HepG2 (cell line): Measurements from ENCODE around the gene TK2. TPM values are rescaled to one million over a fixed set of nuclear protein-coding genes. Genes with fewer than 3 reads are reported as not detected.

Source experiments
- ATAC-seq: fragments of 200-7000 bp; cut with Tn5 transposase; 3 replicates; pipeline ENCODE4 v1.9.1; 2020; ENCODE audit warnings: mild to moderate bottlenecking, moderate library complexity
- BruUV-seq: library from RNA; stranded (reverse); fragments of 400-500 nt; replicated peaks from 2 replicates; lab custom pipeline; 2021; lab: Mats Ljungman, UMichigan
- CTCF ChIA-PET: fragments of 300-600 bp; formaldehyde crosslinking; extraction: SDS; loops from one replicate; lab custom pipeline; 2021; ENCODE audit warnings: low total read pairs, inconsistent platforms, low intra/inter-chr PET ratio; lab: Yijun Ruan, JAX
- POLR2A ChIA-PET: fragments of 350-600 bp; sonication (Branson Sonifier 250); formaldehyde crosslinking; loops from one replicate; lab custom pipeline; 2020; ENCODE audit warnings: antibody characterized with exemption, inconsistent platforms; lab: Yijun Ruan, JAX
- DNase-seq: peaks from one replicate; pipeline ENCODE4 v3.0.0-alpha.2; 2015; ENCODE audit warnings: low spot score
- FAIRE-seq: peaks from 3 replicates; lab custom pipeline; 2011; peaks lifted over from hg19 to GRCh38; lab: Jason Lieb, UNC
- H2AFZ ChIP-seq: one replicate; pipeline ENCODE4 v1.6.1; 2011; ENCODE audit warnings: low read length, inconsistent platforms
- H3K27ac ChIP-seq: fragments of 300-600 bp; 3 replicates; pipeline ENCODE4 v1.8.0; 2011; ENCODE audit warnings: mixed run types, mild to moderate bottlenecking, mixed read lengths, low read length, inconsistent platforms; ENCODE audit not compliant: insufficient read depth; ENCODE audit errors: extremely low read length
- H3K27me3 ChIP-seq, 2 experiments: fragments of 200-600 bp in 1 of 2; 2 replicates in 1 of 2; 3 replicates in 1 of 2; pipeline versions ENCODE4 v1.6.0 to v1.8.0; 2011; ENCODE audit warnings: low read length in 2 of 2, mild to moderate bottlenecking in 2 of 2, moderate library complexity in 2 of 2, inconsistent platforms in 1 of 2; ENCODE audit not compliant: insufficient read depth in 2 of 2, control insufficient read depth in 1 of 2
- H3K36me3 ChIP-seq, 2 experiments: fragments of 200-600 bp in 1 of 2; replicated peaks in 1 of 2; 2 replicates in 1 of 2; 3 replicates in 1 of 2; pipeline versions ENCODE4 v1.5.1 to v1.8.0; 2011; ENCODE audit warnings: low read length in 2 of 2, inconsistent platforms in 1 of 2; ENCODE audit not compliant: insufficient read depth in 2 of 2, control insufficient read depth in 1 of 2
- H3K4me1 ChIP-seq: 2 replicates; pipeline ENCODE4 v1.5.1; 2012; ENCODE audit warnings: low read length, inconsistent platforms; ENCODE audit not compliant: insufficient read depth
- H3K4me2 ChIP-seq: 2 replicates; pipeline ENCODE4 v1.6.0; 2011; ENCODE audit warnings: low read depth, low read length, inconsistent platforms
- H3K4me3 ChIP-seq, 3 experiments: fragments of 200-600 bp in 1 of 3; sonication (generic), shearing (Covaris generic) in 1 of 3; replicated peaks in 1 of 3; 2 replicates each; pipeline ENCODE4 v1.5.1; 2011 to 2016; ENCODE audit warnings: low read length in 3 of 3, inconsistent platforms in 2 of 3, low read depth in 2 of 3, mild to moderate bottlenecking in 2 of 3, control low read depth in 1 of 3, mixed read lengths in 1 of 3; ENCODE audit not compliant: insufficient read depth in 1 of 3
- H3K79me2 ChIP-seq: one replicate; pipeline ENCODE4 v1.6.1; 2011; ENCODE audit warnings: low read length, inconsistent platforms; ENCODE audit not compliant: insufficient read depth
- H3K9ac ChIP-seq: 2 replicates; pipeline ENCODE4 v1.6.0; 2011; ENCODE audit warnings: mild to moderate bottlenecking, low read depth, low read length, inconsistent platforms; ENCODE audit not compliant: insufficient read depth
- H3K9me3 ChIP-seq: 2 replicates; pipeline ENCODE4 v1.5.1; 2012; ENCODE audit warnings: mild to moderate bottlenecking, low read length
- H4K20me1 ChIP-seq: 2 replicates; pipeline ENCODE4 v1.6.0; 2011; ENCODE audit warnings: inconsistent platforms, mild to moderate bottlenecking, low read length, moderate library complexity; ENCODE audit not compliant: insufficient read depth
- ARNTL ChIP-seq: sonication (generic); formaldehyde crosslinking; IDR thresholded peaks from 2 replicates; pipeline ENCODE4 v1.4.0; 2020; ENCODE audit warnings: mild to moderate bottlenecking, missing genetic modification reagents
- CHD4 ChIP-seq: fragments of 200-600 bp; sonication (generic); IDR thresholded peaks from 2 replicates; pipeline ENCODE4 v1.7.0; 2017; ENCODE audit warnings: mild to moderate bottlenecking, low read length, borderline replicate concordance
- DPF2 ChIP-seq: sonication (generic); formaldehyde crosslinking; IDR thresholded peaks from 2 replicates; pipeline ENCODE4 v1.4.0; 2020; ENCODE audit warnings: mild to moderate bottlenecking, low read depth, missing genetic modification reagents, borderline replicate concordance
- MBD4 ChIP-seq: IDR thresholded peaks from 2 replicates; pipeline ENCODE4 v1.6.1; 2012; ENCODE audit warnings: low read length, inconsistent platforms, borderline replicate concordance
- TGIF2 ChIP-seq: IDR thresholded peaks from 2 replicates; pipeline ENCODE4 v1.6.1; 2016; ENCODE audit warnings: control low read depth, missing compliant biosample characterization
- ZFP36L1 ChIP-seq: sonication (generic); formaldehyde crosslinking; IDR thresholded peaks from 2 replicates; pipeline ENCODE4 v1.8.0; 2022; ENCODE audit warnings: mild to moderate bottlenecking, missing genetic modification reagents, moderate library complexity
- ZNF510 ChIP-seq: sonication (generic); formaldehyde crosslinking; IDR thresholded peaks from 2 replicates; pipeline ENCODE4 v1.4.0; 2020; ENCODE audit warnings: low read depth, mild to moderate bottlenecking, missing genetic modification reagents
- ZNF644 ChIP-seq: IDR thresholded peaks from 2 replicates; pipeline ENCODE4 v1.6.1; 2016; ENCODE audit warnings: low read depth
- ZNF749 ChIP-seq: sonication (generic); formaldehyde crosslinking; IDR thresholded peaks from 2 replicates; pipeline ENCODE4 v1.8.0; 2022; ENCODE audit warnings: mild to moderate bottlenecking, missing genetic modification reagents, moderate library complexity, borderline replicate concordance
- ZSCAN5A ChIP-seq: sonication (generic); formaldehyde crosslinking; IDR thresholded peaks from 2 replicates; pipeline ENCODE4 v1.8.0; 2022; ENCODE audit warnings: mild to moderate bottlenecking, missing genetic modification reagents, borderline replicate concordance
- WGBS: methylation state at CpG from one replicate; pipeline ENCODE4 v1.1.6; 2017; ENCODE audit warnings: low lambda C conversion rate; 5-methylcytosine and 5-hydroxymethylcytosine counted together
- in situ Hi-C: cut with HindIII; loops from 2 replicates; pipeline ENCODE4 v1.10.0; 2017; ENCODE audit warnings: low pct_unique_long_range_greater_than_20kb; ENCODE audit not compliant: extremely low pct_ligation_motif_present
- intact Hi-C: fragments of 100-400 bp; cut with micrococcal nuclease; formaldehyde crosslinking; loops from one replicate; pipeline ENCODE4 v1.10.0; 2022; ENCODE audit not compliant: unreplicated experiment
- polyA plus RNA-seq, 8 experiments: library from polyadenylated mRNA; depleted of rRNA in 3 of 8; stranded (reverse) in 7 of 8; unstranded in 1 of 8; fragments of >200 nt; fragmentation: Illumina TruSeq in 4 of 8; extraction: Trizol in 4 of 8; gene quantifications; 2 replicates each; pipeline versions ENCODE4 v1.2.1 to v1.2.3, GENCODE V29; 2011 to 2016; ENCODE audit warnings: low read depth in 4 of 8, missing spikeins in 1 of 8, mixed read lengths in 1 of 8; ENCODE audit not compliant: insufficient read depth in 1 of 8
- total RNA-seq, 5 experiments: library from RNA; depleted of rRNA; stranded (reverse); fragments of >200 nt; fragmentation: Illumina TruSeq; extraction: Trizol; gene quantifications; 2 replicates each; pipeline ENCODE4 v1.2.3, GENCODE V29; 2016; ENCODE audit warnings: low read depth in 1 of 5
- TF ChIP-seq, protein P1 (sequence below): IDR thresholded peaks from 2 replicates; pipeline ENCODE4 v1.6.1; 2012; ENCODE audit warnings: low read depth, low read length, improper control_type of control experiment
- TF ChIP-seq, protein P2 (sequence below): sonication (generic); formaldehyde crosslinking; IDR thresholded peaks from 2 replicates; pipeline ENCODE4 v1.5.0; 2020; ENCODE audit warnings: mild to moderate bottlenecking, missing genetic modification reagents

Gene TK2
- total and polyA plus RNA-seq, 2 of the 13 experiments (the other 11 are each of a cell fraction or from before 2014, with no cell fraction given), result 18.7 to 21.0 TPM

DNA sequence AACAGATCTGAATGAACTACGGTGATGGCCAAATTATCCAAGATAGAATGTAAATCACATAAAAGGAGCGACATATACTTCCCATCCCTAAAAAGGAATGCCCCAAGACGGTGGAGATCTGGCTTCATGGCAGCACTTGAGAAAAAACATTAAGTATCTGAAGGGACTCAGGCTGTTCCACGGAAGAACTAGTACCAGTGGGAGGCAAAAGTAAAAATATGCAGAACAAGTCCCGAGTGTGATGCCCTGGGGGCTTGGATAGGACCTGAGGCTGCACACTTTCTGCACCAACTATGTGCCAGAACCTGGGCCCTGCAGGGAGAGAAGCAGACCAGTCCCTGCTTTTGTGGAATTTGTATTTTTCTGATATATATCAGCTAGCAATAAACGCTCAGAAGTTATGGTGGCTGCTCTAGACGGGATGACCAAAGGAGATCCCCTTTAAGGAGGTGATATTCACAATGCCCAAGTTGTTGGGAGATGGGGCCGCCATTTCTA is 1.9 kb upstream of the TK2 start (continued):
- TF ChIP-seq ZNF644 (CRISPR knock-in tag), result peak; percentile 49; the same call in 1 of the 2 replicates
- TF ChIP-seq ZFP36L1 (CRISPR knock-in tag), result peak; percentile 29; the same call in 1 of the 2 replicates
- no peak for TF ChIP-seq MBD4
- TF ChIP-seq DPF2 (CRISPR knock-in tag), result 0 out of 2 replicates have a peak, but pooled peaks have one; percentile 47
- TF ChIP-seq ARNTL (CRISPR knock-in tag), result peak; percentile 67; the same call in 1 of the 2 replicates
- TF ChIP-seq CHD4, result no peak
- 0 out of 2 replicates have a peak, but pooled peaks have one; percentile 12 for TF ChIP-seq TGIF2 (CRISPR knock-in tag)
- TF ChIP-seq, protein P1, sequence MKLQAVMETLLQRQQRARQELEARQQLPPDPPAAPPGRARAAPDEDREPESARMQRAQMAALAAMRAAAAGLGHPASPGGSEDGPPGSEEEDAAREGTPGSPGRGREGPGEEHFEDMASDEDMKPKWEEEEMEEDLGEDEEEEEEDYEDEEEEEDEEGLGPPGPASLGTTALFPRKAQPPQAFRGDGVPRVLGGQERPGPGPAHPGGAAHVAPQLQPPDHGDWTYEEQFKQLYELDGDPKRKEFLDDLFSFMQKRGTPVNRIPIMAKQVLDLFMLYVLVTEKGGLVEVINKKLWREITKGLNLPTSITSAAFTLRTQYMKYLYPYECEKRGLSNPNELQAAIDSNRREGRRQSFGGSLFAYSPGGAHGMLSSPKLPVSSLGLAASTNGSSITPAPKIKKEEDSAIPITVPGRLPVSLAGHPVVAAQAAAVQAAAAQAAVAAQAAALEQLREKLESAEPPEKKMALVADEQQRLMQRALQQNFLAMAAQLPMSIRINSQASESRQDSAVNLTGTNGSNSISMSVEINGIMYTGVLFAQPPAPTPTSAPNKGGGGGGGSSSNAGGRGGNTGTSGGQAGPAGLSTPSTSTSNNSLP, result 0 out of 2 replicates have a peak, but pooled peaks have one; percentile 19
- 0 out of 2 replicates have a peak, but pooled peaks have one; percentile 16 for TF ChIP-seq ZNF749 (CRISPR knock-in tag)
- TF ChIP-seq, all 625 proteins: peak for 18

DNA sequence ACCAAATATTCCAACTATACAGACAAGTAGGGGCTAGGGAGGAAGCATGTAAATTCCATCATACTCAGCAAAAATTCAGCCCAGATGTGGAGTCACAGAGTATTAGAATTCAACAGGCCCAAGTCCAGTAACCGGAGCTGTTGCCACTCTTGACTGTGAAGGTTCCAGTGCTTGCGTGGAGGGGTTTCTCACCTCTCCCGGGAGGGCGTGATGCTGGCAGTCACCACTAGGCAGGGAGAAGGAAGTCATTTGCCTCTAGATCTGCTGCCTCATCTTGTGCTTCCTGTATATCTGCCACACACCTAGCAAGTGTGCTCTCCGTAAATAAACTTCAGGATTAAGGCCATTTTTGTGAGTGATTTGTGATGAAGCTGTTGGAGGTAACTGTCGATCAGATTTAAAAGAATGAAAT is 1.4 kb upstream of the TK2 start:
- 20% methylated on average over 5 of the region's 6 CpGs for WGBS
- H3K4me3 ChIP-seq, result peak overlapping the region; percentile 70 to 79 (median 73)
- no peaks in the 10 kb centered on the region for H3K9me3 ChIP-seq
- DNase-seq (peak; percentile 78), ATAC-seq (peak; percentile 65), FAIRE-seq (peak; percentile 67)
- intact Hi-C loops (loop anchor here (1.0 kb wide), 1 partner anchor 34 kb away; no protein-coding TSS in a partner anchor), in situ Hi-C loops (no loop called here)
- H3K79me2 ChIP-seq, result peaks cover 24% of the 10 kb centered on the region
- H2AFZ ChIP-seq, result peak overlapping the region; percentile 85
- peak overlapping the region; percentile 87 for H3K27ac ChIP-seq
- no peaks in the 10 kb centered on the region for H3K27me3 ChIP-seq
- peak overlapping the region; percentile 85 for H3K9ac ChIP-seq
- no TSS peak for BruUV-seq
- H4K20me1 ChIP-seq, result no peaks in the 10 kb centered on the region
- ChIA-PET POLR2A (interaction anchor here (0.8 to 3.3 kb wide), 9 partner anchors 19 to 279 kb away, joined by 3 to 23 read pairs (median 6); partner anchors contain the start of genes CMTM3 and NAE1), CTCF (no interaction called here)
- H3K36me3 ChIP-seq, result peaks cover 0 to 6% of the 10 kb centered on the region in 2 experiments; a peak in 1 of 5 replicates
- peaks cover 75% of the 10 kb centered on the region for H3K4me1 ChIP-seq
- peak overlapping the region; percentile 94 for H3K4me2 ChIP-seq
- TF ChIP-seq, protein P2, sequence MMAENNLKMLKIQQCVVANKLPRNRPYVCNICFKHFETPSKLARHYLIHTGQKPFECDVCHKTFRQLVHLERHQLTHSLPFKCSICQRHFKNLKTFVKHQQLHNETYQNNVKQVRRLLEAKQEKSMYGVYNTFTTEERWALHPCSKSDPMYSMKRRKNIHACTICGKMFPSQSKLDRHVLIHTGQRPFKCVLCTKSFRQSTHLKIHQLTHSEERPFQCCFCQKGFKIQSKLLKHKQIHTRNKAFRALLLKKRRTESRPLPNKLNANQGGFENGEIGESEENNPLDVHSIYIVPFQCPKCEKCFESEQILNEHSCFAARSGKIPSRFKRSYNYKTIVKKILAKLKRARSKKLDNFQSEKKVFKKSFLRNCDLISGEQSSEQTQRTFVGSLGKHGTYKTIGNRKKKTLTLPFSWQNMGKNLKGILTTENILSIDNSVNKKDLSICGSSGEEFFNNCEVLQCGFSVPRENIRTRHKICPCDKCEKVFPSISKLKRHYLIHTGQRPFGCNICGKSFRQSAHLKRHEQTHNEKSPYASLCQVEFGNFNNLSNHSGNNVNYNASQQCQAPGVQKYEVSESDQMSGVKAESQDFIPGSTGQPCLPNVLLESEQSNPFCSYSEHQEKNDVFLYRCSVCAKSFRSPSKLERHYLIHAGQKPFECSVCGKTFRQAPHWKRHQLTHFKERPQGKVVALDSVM (CRISPR knock-in tag), result no peak
- TF ChIP-seq, protein P1, result 0 out of 2 replicates have a peak, but pooled peaks have one; percentile 34
- TF ChIP-seq ZSCAN5A (CRISPR knock-in tag) (no peak), ZNF510 (CRISPR knock-in tag) (0 out of 2 replicates have a peak, but pooled peaks have one; percentile 32)
